GM21381 (cell line): ENCODE data around the gene HS3ST4.
"Not testable (repeated sequence)": the region's sequence is repeated elsewhere in the genome, so short reads cannot be mapped to it uniquely, and the experiment has no call there.

Source experiments
- ATAC-seq: cut with Tn5 transposase; IDR thresholded peaks from one replicate; pipeline ENCODE4 v1.9.1; 2021; ENCODE audit warnings: mild to moderate bottlenecking, moderate library complexity; ENCODE audit not compliant: unreplicated experiment

Gene HS3ST4

GRCh38 chr16:25966172-25967097 is 274.7 kb downstream of the HS3ST4 start:
- peak; percentile 92 for ATAC-seq

GRCh38 chr16:25977121-25977520 is 285.4 kb downstream of the HS3ST4 start:
- ATAC-seq: no peak

- ATAC-seq: no peak
Measured at GRCh38 chr16:25978218-25978617, 286.5 kb downstream of the HS3ST4 start.

GRCh38 chr16:25988084-25988483 is 296.3 kb downstream of the HS3ST4 start:
- ATAC-seq: no peak

- ATAC-seq: no peak
Measured at GRCh38 chr16:25988882-25989281, 297.1 kb downstream of the HS3ST4 start.

- ATAC-seq: no peak
Measured at GRCh38 chr16:25996052-25996451, 304.3 kb downstream of the HS3ST4 start.

- ATAC-seq: no peak
Measured at GRCh38 chr16:26005336-26005735, 313.6 kb downstream of the HS3ST4 start.

GRCh38 chr16:26012376-26012775 is 320.6 kb downstream of the HS3ST4 start:
- ATAC-seq: no peak

- ATAC-seq: no peak
Measured at GRCh38 chr16:26015776-26016175, 324.0 kb downstream of the HS3ST4 start.

- no peak for ATAC-seq
Measured at GRCh38 chr16:26016989-26017388, 325.2 kb downstream of the HS3ST4 start.

GRCh38 chr16:26019381-26020242 is 327.9 kb downstream of the HS3ST4 start:
- no peak for ATAC-seq

- ATAC-seq: no peak
Measured at GRCh38 chr16:26026709-26027450, 335.1 kb downstream of the HS3ST4 start.

- no peak for ATAC-seq
Measured at GRCh38 chr16:26031286-26031685, 339.5 kb downstream of the HS3ST4 start.

GRCh38 chr16:26032661-26033060 is 340.9 kb downstream of the HS3ST4 start:
- not testable (repeated sequence) for ATAC-seq

- ATAC-seq: no peak
Measured at GRCh38 chr16:26041952-26042668, 350.4 kb downstream of the HS3ST4 start.

- no peak for ATAC-seq
Measured at GRCh38 chr16:26050472-26050871, 358.7 kb downstream of the HS3ST4 start.

GRCh38 chr16:26051063-26051462 is 359.3 kb downstream of the HS3ST4 start:
- no peak for ATAC-seq

GRCh38 chr16:26053889-26054288 is 362.1 kb downstream of the HS3ST4 start:
- no peak for ATAC-seq

GRCh38 chr16:26058326-26058725 is 366.6 kb downstream of the HS3ST4 start:
- no peak for ATAC-seq
